HEK293 (cell line): Measurements from ENCODE around the gene RNF41.

Experiments used
- CTCF ChIA-PET: fragments of 350-600 bp; formaldehyde crosslinking; extraction: SDS; loops from one replicate; lab custom pipeline; 2021; ENCODE audit warnings: antibody characterized with exemption; lab: Yijun Ruan, JAX
- POLR2A ChIA-PET: fragments of 300-600 bp; formaldehyde crosslinking; extraction: SDS; loops from one replicate; lab custom pipeline; 2020; ENCODE audit warnings: antibody characterized with exemption, inconsistent platforms; lab: Yijun Ruan, JAX
- H3K27ac ChIP-seq: fragments of 200-500 bp; sonication (Bioruptor generic); 2 replicates; pipeline ENCODE4 v1.5.1; 2014; ENCODE audit warnings: low read depth, low read length, control low read depth, inconsistent platforms; ENCODE audit errors: extremely low read depth
- H3K36me3 ChIP-seq, 2 experiments: fragments of 200-500 bp in 1 of 2; sonication (Bioruptor generic) in 1 of 2; 1 replicate in 1 of 2; 2 replicates in 1 of 2; pipeline ENCODE4 v1.5.1; 2014 to 2017; ENCODE audit warnings: inconsistent platforms in 2 of 2, low read length in 2 of 2; ENCODE audit not compliant: control insufficient read depth in 2 of 2, insufficient read depth in 1 of 2
- H3K4me1 ChIP-seq: fragments of 200-500 bp; sonication (Bioruptor generic); 2 replicates; pipeline ENCODE4 v1.5.1; 2014; ENCODE audit warnings: mild to moderate bottlenecking, low read length, inconsistent platforms; ENCODE audit not compliant: control insufficient read depth, insufficient read depth
- H3K4me3 ChIP-seq: 2 replicates; pipeline ENCODE4 v1.5.1; 2011; ENCODE audit warnings: low read depth, mild to moderate bottlenecking, control low read depth, low read length, moderate library complexity
- H3K9me3 ChIP-seq: fragments of 200-500 bp; sonication (Bioruptor generic); 2 replicates; pipeline ENCODE4 v1.5.1; 2014; ENCODE audit warnings: low read depth, low read length, inconsistent platforms; ENCODE audit not compliant: control insufficient read depth, insufficient read depth
- MEIS1 ChIP-seq: sonication (generic); formaldehyde crosslinking; IDR thresholded peaks from 2 replicates; pipeline ENCODE4 v1.8.1; 2022; ENCODE audit warnings: missing genetic modification reagents, mild to moderate bottlenecking, borderline replicate concordance
- MZF1 ChIP-seq: fragments of 450-650 bp; formaldehyde crosslinking; IDR thresholded peaks from 2 replicates; pipeline ENCODE4 v1.5.1; 2017; ENCODE audit warnings: missing biosample characterization, missing genetic modification characterization, borderline replicate concordance
- OVOL3 ChIP-seq: fragments of 450-650 bp; formaldehyde crosslinking; IDR thresholded peaks from 2 replicates; pipeline ENCODE4 v1.5.1; 2016; ENCODE audit warnings: missing biosample characterization, missing genetic modification characterization
- ZBTB1 ChIP-seq: fragments of 450-650 bp; formaldehyde crosslinking; IDR thresholded peaks from 2 replicates; pipeline ENCODE4 v1.5.1; 2016; ENCODE audit warnings: missing biosample characterization, missing genetic modification characterization
- ZBTB21 ChIP-seq: fragments of 450-650 bp; formaldehyde crosslinking; IDR thresholded peaks from 2 replicates; pipeline ENCODE4 v1.5.1; 2017; ENCODE audit warnings: missing biosample characterization, missing genetic modification characterization
- ZFP3 ChIP-seq: fragments of 450-650 bp; formaldehyde crosslinking; IDR thresholded peaks from 2 replicates; pipeline ENCODE4 v1.5.1; 2016; ENCODE audit warnings: low read depth, missing biosample characterization, missing genetic modification characterization
- ZNF114 ChIP-seq: fragments of 450-650 bp; formaldehyde crosslinking; IDR thresholded peaks from 2 replicates; pipeline ENCODE4 v1.5.0; 2017; ENCODE audit warnings: missing biosample characterization, missing genetic modification characterization
- ZNF184 ChIP-seq: fragments of 450-650 bp; IDR thresholded peaks from 2 replicates; pipeline ENCODE4 v1.5.1; 2018; ENCODE audit warnings: missing biosample characterization, mild to moderate bottlenecking, missing genetic modification characterization
- ZNF341 ChIP-seq: fragments of 450-650 bp; formaldehyde crosslinking; IDR thresholded peaks from 2 replicates; pipeline ENCODE4; 2016; ENCODE audit warnings: low read depth, missing biosample characterization, missing genetic modification characterization
- ZNF433 ChIP-seq: fragments of 450-650 bp; formaldehyde crosslinking; IDR thresholded peaks from 2 replicates; pipeline ENCODE4 v1.5.1; 2016; ENCODE audit warnings: missing biosample characterization, missing genetic modification characterization, low read depth
- ZNF501 ChIP-seq: fragments of 450-650 bp; formaldehyde crosslinking; IDR thresholded peaks from 2 replicates; pipeline ENCODE4 v1.5.1; 2016; ENCODE audit warnings: missing biosample characterization, missing genetic modification characterization
- ZNF558 ChIP-seq: fragments of 450-650 bp; formaldehyde crosslinking; IDR thresholded peaks from 2 replicates; pipeline ENCODE4 v1.5.1; 2016; ENCODE audit warnings: missing biosample characterization, missing genetic modification characterization
- ZNF560 ChIP-seq: fragments of 450-650 bp; formaldehyde crosslinking; IDR thresholded peaks from 2 replicates; pipeline ENCODE4 v1.5.1; 2017; ENCODE audit warnings: missing biosample characterization, missing genetic modification characterization, borderline replicate concordance
- ZNF596 ChIP-seq: fragments of 450-650 bp; IDR thresholded peaks from 2 replicates; pipeline ENCODE4 v1.5.0; 2018; ENCODE audit warnings: missing biosample characterization, mild to moderate bottlenecking, missing genetic modification characterization, moderate library complexity
- ZNF677 ChIP-seq: fragments of 450-650 bp; IDR thresholded peaks from 2 replicates; pipeline ENCODE4 v1.5.0; 2018; ENCODE audit warnings: missing biosample characterization, mild to moderate bottlenecking, missing genetic modification characterization, moderate library complexity
- ZNF776 ChIP-seq: fragments of 450-650 bp; formaldehyde crosslinking; IDR thresholded peaks from 2 replicates; pipeline ENCODE4 v1.5.0; 2017; ENCODE audit warnings: missing biosample characterization, missing genetic modification characterization, borderline replicate concordance
- ZNF837 ChIP-seq: fragments of 450-650 bp; formaldehyde crosslinking; IDR thresholded peaks from 2 replicates; pipeline ENCODE4 v1.5.1; 2016; ENCODE audit warnings: missing biosample characterization, missing genetic modification characterization
- TF ChIP-seq, protein P1 (sequence below): fragments of 450-650 bp; formaldehyde crosslinking; IDR thresholded peaks from 2 replicates; pipeline ENCODE4 v1.5.1; 2016; ENCODE audit warnings: missing biosample characterization, missing genetic modification characterization
- TF ChIP-seq, protein P2 (sequence below): fragments of 450-650 bp; formaldehyde crosslinking; IDR thresholded peaks from 2 replicates; pipeline ENCODE4 v1.5.1; 2016; ENCODE audit warnings: missing biosample characterization, missing genetic modification characterization, low read depth
- TF ChIP-seq, protein P3 (sequence below): fragments of 450-650 bp; formaldehyde crosslinking; IDR thresholded peaks from 2 replicates; pipeline ENCODE4 v1.5.1; 2016; ENCODE audit warnings: missing biosample characterization, missing genetic modification characterization
- TF ChIP-seq, protein P4 (sequence below): fragments of 450-650 bp; formaldehyde crosslinking; IDR thresholded peaks from 2 replicates; pipeline ENCODE4 v1.5.1; 2016; ENCODE audit warnings: missing biosample characterization, missing genetic modification characterization

The RNF41 gene

DNA sequence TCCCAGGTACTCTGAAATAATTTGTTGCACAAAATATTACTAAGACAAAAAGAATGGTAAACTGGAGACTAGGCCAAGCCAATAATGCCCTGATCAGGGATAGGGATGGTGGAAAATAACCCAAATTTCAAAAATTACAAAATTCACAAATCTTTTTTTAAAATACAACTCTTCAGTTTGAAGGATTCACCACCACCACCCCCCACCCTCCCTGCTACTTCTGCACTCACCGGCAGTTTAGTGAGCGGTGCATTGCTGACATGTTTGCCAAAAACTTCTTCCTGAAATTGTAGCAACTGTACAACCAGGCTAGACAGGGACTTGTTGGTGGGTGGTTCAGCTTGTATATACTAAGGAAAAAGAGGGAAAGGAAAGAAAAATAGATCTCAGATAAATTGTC, 34.8 kb downstream of the RNF41 start:
- no peak overlapping the region for H3K27ac ChIP-seq
- CTCF ChIA-PET: interaction anchor here (0.6 to 6.1 kb wide), 9 partner anchors 7 to 449 kb away, joined by 3 to 86 read pairs (median 18); partner anchors contain the start of genes ANKRD52, ESYT1, RNF41 and RPL41
- POLR2A ChIA-PET: interaction anchor here (4.0 kb wide), 1 partner anchor 25 kb away, joined by 29 read pairs; no protein-coding TSS in a partner anchor
- no peak for TF ChIP-seq ZNF558 (tag by site-specific recombination)
- no peak for TF ChIP-seq ZBTB21 (tag by site-specific recombination)
- TF ChIP-seq ZNF596 (tag by site-specific recombination): no peak
- no peak for TF ChIP-seq OVOL3 (tag by site-specific recombination)
- TF ChIP-seq ZNF560 (tag by site-specific recombination): no peak
- no peaks in the 10 kb centered on the region; the same call in 1 of the 2 replicates for H3K4me1 ChIP-seq
- peaks cover 39 to 52% of the 10 kb centered on the region in 2 experiments for H3K36me3 ChIP-seq
- H3K9me3 ChIP-seq: no peaks in the 10 kb centered on the region
- no peak overlapping the region for H3K4me3 ChIP-seq

DNA sequence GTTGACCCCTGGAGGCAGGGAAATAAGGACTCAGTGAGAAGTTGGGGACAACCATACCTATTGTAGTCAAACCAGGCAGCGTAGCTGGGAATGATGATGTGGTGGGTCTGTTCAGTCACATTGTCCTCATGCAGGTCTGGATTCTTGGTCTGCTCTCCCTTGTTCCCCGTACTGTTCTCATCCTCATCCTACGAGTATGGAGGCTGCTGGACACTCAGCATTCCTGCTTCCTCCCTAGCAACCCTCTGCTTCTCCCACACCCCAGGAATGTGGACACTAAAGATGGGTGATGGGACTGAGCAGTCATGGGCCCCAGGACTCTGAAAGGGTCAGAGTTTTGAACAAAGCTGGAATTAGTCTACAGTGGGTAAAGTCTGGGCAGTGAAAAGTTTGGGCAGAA, 43.4 kb downstream of the RNF41 start:
- Histone ChIP-seq H3K4me3 (no peak overlapping the region), H3K36me3 (peaks cover 83 to 88% of the 10 kb centered on the region in 2 experiments), H3K4me1 (no peaks in the 10 kb centered on the region), H3K27ac (no peak overlapping the region), H3K9me3 (no peaks in the 10 kb centered on the region)
- CTCF ChIA-PET: interaction anchor here (0.6 to 4.5 kb wide), 2 partner anchors 10 to 441 kb away, joined by 3 to 32 read pairs; partner anchors contain the start of gene SMARCC2
- no peak for TF ChIP-seq ZNF837 (tag by site-specific recombination)
- no peak for TF ChIP-seq ZNF184
- no peak for TF ChIP-seq ZNF677
- no peak for TF ChIP-seq ZNF558 (tag by site-specific recombination)
- TF ChIP-seq, protein P1, sequence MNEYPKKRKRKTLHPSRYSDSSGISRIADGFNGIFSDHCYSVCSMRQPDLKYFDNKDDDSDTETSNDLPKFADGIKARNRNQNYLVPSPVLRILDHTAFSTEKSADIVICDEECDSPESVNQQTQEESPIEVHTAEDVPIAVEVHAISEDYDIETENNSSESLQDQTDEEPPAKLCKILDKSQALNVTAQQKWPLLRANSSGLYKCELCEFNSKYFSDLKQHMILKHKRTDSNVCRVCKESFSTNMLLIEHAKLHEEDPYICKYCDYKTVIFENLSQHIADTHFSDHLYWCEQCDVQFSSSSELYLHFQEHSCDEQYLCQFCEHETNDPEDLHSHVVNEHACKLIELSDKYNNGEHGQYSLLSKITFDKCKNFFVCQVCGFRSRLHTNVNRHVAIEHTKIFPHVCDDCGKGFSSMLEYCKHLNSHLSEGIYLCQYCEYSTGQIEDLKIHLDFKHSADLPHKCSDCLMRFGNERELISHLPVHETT (tag by site-specific recombination): no peak
- TF ChIP-seq ZNF433 (tag by site-specific recombination): no peak
- TF ChIP-seq MZF1: no peak
- no peak for TF ChIP-seq ZNF776 (tag by site-specific recombination)
- TF ChIP-seq, protein P2, sequence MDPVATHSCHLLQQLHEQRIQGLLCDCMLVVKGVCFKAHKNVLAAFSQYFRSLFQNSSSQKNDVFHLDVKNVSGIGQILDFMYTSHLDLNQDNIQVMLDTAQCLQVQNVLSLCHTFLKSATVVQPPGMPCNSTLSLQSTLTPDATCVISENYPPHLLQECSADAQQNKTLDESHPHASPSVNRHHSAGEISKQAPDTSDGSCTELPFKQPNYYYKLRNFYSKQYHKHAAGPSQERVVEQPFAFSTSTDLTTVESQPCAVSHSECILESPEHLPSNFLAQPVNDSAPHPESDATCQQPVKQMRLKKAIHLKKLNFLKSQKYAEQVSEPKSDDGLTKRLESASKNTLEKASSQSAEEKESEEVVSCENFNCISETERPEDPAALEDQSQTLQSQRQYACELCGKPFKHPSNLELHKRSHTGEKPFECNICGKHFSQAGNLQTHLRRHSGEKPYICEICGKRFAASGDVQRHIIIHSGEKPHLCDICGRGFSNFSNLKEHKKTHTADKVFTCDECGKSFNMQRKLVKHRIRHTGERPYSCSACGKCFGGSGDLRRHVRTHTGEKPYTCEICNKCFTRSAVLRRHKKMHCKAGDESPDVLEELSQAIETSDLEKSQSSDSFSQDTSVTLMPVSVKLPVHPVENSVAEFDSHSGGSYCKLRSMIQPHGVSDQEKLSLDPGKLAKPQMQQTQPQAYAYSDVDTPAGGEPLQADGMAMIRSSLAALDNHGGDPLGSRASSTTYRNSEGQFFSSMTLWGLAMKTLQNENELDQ (tag by site-specific recombination): no peak
- no peak for TF ChIP-seq ZFP3 (tag by site-specific recombination)
- TF ChIP-seq, protein P3, sequence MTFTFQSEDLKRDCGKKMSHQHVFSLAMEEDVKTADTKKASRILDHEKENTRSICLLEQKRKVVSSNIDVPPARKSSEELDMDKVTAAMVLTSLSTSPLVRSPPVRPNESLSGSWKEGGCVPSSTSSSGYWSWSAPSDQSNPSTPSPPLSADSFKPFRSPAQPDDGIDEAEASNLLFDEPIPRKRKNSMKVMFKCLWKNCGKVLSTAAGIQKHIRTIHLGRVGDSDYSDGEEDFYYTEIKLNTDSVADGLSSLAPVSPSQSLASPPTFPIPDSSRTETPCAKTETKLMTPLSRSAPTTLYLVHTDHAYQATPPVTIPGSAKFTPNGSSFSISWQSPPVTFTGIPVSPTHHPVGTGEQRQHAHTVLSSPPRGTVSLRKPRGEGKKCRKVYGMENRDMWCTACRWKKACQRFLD (tag by site-specific recombination): no peak
- no peak for TF ChIP-seq ZNF341 (tag by site-specific recombination)
- no peak for TF ChIP-seq ZNF114 (tag by site-specific recombination)
- no peak for TF ChIP-seq ZBTB1 (tag by site-specific recombination)
- TF ChIP-seq, protein P4, sequence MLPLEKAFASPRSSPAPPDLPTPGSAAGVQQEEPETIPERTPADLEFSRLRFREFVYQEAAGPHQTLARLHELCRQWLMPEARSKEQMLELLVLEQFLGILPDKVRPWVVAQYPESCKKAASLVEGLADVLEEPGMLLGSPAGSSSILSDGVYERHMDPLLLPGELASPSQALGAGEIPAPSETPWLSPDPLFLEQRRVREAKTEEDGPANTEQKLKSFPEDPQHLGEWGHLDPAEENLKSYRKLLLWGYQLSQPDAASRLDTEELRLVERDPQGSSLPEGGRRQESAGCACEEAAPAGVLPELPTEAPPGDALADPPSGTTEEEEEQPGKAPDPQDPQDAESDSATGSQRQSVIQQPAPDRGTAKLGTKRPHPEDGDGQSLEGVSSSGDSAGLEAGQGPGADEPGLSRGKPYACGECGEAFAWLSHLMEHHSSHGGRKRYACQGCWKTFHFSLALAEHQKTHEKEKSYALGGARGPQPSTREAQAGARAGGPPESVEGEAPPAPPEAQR: no peak
- no peak for TF ChIP-seq ZNF501 (tag by site-specific recombination)
- no peak for TF ChIP-seq MEIS1 (CRISPR knock-in tag)
- POLR2A ChIA-PET: interaction anchor here (2.9 kb wide), 1 partner anchor 11 kb away, joined by 8 read pairs; the partner anchor contains the start of gene SMARCC2
